NCI-H2196 (cell line): Measurements from ENCODE around the gene SLC44A2.

Experiments
- DNase-seq: peaks from one replicate; lab custom pipeline; 2025; ENCODE audit not compliant: unreplicated experiment; lab: John Stamatoyannopoulos, UW

The SLC44A2 gene

DNA sequence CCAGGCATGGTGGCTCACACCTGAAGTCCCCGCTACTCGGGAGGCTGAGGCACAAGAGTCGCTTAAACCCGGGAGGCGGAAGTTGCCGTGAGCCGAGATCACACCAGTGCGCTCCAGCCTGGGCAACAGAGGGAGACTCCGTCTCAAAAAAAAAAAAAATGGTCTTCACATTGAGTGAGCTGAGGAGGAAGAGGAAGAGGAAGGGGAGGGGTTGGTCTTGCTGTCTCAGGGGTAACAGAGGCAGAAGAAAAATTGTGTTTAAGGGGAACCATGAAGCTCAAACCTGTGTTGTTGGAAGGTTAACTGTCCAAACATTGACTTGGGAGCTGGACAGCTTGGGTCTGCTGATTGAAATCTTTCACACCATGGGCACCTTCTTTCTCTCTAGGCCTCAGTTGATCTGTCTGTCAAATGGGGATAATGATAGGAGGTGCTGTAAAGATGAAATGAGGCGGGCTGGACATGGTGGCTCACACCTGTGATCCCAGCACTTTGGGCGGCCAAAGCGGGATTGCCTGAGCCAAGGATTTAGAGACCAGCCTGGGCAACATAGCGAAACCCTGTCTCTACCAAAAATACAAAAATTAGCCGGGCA lies 9.8 kb upstream of the SLC44A2 start:
- no peak for DNase-seq

DNA sequence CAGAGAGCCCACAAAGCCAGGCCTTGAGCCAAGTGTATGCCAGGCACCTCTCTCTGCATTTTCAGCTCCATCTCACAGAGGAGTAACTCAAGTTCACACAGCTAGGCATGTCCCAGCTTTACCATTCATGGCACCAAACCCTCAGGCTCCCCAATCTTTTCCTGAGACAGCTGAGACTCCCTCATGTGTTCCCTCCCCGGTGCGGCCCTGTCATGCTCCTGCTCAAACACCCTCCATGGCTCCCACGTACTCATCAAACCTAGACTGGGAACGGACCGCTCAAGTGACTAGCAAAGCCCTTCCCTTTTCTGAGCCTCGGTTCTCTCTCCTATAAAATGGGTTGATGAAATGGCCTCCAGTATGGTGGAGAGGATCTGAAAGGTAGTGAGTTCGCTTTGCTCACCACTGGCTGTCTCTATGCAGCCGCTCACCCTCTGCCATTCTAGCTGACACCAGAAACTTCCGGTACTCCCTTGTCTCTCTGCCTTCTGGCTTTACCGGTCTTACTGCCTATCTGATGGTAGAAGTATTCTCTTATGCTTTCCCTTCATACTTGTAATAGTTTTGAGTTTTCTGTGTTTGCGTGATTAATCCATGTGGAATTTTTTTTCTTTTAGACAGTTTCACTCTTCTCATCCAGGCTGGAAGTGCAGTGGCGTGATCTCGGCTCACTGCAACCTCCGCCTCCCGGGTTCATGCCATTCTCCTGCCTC lies 7.8 kb upstream of the SLC44A2 start:
- DNase-seq: no peak

DNA sequence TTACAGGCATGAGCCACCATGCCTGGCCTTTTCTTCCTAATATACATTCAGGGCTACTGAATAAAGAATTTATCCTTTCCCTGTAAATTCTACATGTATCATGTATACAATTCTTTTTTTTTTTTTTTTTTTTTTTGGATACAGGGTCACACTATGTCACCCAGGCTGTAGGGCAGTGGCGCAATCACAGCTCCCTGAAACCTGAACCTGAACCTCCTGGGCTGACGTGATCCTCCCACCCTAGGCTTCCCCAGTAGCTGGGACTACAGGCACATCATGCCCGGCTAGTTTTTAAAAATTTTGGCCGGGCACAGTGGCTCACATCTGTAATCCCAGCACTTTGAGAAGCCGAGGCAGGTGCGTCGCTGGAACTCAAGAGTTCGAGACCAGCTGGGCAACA lies 6.5 kb upstream of the SLC44A2 start:
- DNase-seq: no peak

DNA sequence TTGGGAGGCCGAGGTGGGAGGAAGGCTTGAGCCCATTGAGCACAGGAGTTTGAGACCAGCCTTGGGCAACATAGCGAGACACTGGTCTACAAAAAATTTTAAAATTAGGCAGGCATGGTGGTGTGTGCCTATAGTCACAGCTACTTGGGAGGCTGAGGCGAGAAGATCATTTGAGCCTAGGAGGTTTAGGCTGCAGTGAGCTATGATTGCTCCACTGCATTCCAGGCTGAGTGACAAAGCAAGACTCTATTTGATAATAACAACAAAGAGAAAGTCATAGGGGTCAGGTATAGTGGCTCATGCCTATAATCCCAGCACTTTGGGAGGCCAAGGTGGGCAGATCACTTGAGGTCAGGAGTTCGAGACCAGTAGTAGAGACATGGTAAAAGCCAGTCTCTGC lies 4.6 kb upstream of the SLC44A2 start:
- DNase-seq: no peak

DNA sequence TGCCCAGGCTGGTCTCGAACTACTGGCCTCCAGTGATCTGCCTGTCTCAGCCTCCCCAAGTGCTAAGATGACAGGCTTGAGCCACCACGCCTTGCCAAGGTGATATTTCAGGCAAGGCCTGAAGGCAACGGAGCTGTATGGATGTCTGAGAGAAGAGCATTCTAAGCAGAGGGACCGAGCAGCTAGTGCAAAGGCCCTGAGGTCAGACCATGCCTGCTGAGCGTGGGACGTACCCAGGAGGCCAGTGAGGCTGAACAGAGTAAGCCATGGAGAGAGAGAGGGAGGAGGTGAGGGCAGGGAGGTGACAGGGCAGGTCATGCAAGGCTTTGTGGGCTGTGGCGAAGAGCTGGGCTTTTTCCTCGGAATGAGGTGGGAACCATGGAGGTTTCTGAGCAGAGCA lies 3.4 kb upstream of the SLC44A2 start:
- no peak for DNase-seq

DNA sequence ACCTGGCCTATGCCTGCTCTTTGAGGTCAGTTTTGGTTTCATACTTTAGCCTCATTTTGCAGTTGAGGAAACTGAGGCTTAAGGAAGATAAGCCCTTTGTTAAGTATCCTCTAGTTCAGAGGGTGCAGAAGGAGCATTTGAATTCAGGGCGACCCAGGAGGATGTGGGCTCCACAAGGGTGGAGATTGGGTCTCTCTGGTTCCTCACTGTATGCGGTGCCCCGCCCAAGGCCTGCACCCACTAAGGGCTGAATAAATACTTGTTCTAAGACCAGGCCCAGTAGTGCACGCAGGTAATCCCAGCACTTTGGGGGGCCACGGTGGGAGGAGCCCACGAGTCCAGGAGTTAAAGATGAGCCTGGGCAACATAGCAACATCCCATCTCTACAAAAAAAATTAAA lies 768 bp upstream of the SLC44A2 start:
- no peak for DNase-seq

DNA sequence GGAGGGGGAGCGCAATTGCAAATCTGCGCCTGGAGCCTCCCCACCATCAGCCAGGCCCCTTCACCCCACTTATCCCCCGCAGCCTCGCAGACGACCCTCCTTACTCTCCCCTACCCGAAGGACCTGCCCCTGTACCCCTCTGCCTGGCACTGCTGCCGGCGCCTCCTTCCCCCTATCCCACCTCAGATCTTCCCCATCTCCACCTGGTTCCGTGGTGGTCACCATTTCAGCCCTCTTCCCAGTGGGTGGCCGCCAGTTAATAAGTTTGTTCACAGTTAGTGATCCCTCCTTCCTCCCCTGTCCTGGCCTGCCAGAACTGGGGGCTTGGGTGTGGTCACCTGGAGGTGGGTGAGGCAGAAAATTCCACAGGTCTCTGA lies 397 bp downstream of the SLC44A2 start:
- no peak for DNase-seq

DNA sequence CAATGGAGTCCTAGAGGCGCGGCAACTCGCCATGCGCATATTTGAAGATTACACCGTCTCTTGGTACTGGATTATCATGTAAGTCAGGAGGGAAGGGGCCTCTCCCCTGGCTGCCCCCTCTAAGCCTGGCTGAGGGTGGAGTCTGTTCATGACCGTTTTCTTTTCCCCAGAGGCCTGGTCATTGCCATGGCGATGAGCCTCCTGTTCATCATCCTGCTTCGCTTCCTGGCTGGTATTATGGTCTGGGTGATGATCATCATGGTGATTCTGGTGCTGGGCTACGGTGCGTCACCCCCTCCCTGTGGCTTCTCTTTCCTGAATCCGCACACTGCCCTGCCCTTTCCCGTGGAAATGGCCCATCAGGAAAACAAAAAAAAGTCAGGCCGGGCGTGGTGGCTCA lies 6.5 kb downstream of the SLC44A2 start:
- no peak for DNase-seq

DNA sequence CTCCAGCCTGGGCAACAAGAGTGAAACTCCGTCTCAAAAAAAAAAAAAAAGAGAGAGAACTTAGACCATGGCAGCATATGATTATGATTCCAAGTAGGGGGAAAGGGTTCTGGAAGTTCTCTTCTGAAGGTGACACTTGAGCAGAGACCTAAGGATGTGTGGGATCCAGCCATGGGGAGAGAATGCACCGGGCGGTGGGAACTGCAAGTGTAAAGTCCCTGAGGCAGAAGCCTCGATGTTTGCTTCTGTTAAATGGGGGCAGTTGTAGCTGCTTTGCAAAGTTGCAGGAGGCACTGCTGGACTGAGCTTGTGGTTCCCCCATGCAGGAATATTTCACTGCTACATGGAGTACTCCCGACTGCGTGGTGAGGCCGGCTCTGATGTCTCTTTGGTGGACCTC lies 9.1 kb downstream of the SLC44A2 start:
- no peak for DNase-seq

DNA sequence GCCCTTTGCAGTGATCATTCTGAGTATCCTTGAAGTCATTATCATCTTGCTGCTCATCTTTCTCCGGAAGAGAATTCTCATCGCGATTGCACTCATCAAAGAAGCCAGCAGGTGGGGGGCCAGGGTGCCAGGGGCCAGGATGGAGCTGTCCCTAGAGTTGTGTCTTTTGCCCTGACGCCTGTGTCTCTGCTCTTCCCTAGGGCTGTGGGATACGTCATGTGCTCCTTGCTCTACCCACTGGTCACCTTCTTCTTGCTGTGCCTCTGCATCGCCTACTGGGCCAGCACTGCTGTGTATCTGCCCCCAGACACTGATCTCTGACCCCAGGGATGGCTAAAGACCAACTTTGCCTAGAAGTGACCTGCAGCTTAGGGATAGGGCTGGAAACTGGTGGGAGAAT lies 9.6 kb downstream of the SLC44A2 start:
- DNase-seq: no peak

DNA sequence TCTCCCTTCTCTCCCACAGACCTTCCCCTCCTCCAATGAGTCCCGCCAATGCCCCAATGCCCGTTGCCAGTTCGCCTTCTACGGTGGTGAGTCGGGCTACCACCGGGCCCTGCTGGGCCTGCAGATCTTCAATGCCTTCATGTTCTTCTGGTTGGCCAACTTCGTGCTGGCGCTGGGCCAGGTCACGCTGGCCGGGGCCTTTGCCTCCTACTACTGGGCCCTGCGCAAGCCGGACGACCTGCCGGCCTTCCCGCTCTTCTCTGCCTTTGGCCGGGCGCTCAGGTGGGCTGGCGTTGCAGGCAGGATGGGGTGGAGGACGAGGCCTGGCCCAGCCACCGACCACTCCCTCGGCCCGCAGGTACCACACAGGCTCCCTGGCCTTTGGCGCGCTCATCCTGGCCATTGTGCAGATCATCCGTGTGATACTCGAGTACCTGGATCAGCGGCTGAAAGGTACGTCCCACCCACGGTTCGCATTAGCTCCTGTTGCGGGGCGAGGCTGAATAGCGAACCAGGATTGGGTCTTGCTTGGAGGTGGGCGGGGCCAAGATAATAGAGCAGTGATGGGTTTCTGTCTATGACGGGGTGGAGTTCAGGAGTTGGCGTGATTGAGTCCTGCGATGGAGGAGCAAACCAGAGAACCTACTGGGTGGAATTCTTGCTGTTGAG lies 11.1 kb downstream of the SLC44A2 start:
- no peak for DNase-seq

DNA sequence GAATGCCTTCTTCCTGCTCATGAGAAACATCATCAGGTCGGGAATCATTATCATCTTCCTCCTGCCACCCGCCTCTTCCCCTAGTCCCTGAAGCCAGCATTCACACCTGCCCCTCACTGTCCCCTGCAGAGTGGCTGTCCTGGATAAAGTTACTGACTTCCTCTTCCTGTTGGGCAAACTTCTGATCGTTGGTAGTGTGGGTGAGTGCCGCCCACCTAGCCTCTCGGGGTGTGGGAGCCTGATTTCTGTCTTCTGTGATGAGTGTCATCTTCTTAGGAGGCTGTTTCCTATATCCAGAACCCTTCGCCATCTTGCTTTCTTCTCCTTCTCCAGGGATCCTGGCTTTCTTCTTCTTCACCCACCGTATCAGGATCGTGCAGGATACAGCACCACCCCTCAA lies 12.5 kb downstream of the SLC44A2 start:
- no peak for DNase-seq

DNA sequence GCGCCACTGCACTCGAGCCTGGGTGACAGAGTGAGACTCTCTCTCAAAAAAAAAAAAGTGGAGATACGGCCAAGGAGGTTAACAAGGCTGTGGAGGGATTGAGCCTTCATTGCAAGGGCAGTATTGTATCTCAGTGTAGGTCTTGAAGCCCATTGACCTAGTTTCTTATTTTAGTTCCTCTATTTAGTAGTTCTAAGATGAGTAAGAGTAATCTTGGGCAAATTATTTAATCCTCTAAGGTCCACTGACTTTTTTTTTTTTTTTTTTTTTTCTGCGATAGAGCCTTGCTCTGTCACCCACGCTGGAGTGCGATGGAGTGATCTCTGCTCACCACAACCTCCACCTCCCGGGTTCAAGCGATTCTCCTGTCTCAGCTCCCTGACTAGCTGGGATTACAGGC lies 14.5 kb downstream of the SLC44A2 start:
- no peak for DNase-seq

DNA sequence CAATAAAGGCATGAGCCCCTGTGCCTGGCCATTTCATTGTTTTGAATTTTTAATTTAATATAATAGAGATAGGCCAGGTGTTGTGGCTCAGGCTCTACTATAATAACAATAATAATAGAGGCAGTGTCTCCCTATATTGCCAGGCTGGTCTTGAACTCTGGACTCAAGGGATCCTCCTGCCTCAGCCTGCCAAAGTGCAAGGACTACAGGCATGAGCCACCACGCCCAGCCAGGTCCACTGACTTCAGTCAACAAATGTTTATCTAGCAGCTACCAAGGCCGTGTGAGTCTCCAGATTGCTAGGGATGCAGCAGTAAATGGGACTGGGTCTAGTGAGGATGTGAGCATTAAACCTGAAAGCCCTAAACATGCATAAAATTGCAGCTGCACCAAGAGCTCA lies 15.0 kb downstream of the SLC44A2 start:
- DNase-seq: no peak

DNA sequence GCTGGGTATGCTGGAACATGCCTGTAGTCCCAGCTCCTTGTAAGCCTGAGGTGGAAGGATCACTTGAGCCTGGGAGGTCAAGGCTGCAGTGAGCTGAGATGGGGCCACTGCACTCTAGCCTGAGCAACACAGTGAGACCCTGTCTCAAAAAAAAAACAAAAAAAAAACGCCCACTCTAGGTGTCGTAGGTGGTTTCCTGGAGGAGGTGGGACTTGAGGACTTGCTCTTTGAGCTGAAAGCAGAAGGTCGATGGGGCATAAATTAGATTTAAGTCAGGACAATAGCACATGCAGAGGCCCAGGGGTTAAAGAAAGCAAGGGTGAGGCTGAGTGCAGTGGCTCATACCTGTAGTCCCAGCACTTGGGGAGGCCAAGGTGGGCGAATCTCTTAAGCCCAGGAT lies 15.9 kb downstream of the SLC44A2 start:
- no peak for DNase-seq

DNA sequence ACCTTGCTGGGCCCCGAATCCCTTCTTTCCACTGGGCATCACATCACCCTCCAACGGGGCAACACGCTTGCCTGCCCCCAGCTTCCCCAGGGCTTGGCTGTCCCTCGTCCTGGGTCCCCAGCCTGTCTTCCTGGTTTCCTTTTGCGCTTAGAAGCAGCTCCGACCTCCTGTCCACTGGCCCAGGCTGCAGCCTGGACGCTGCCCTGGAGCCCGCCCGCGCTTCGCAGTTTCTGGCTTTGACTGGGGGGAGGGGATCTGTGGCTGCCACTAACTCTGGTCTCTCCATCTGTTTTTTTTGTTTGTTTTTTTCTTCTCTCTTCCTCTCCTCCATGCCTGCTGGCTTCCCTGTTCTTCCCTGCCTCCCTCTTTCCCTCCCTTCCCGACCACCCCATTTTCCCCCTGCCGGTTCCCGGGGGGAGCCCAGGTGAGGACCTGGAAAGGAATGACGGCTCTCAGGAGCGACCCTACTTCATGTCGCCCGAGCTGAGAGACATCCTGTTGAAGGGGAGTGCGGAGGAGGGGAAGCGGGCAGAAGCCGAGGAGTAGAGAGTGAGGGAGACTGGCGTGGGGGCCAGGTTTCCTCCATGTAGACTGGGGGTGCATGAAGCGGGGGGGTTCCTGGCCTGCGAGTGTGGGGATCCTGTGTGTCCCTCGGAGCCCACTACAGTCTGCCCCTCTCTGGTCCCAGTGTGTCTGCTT lies 17.3 kb downstream of the SLC44A2 start:
- no peak for DNase-seq

DNA sequence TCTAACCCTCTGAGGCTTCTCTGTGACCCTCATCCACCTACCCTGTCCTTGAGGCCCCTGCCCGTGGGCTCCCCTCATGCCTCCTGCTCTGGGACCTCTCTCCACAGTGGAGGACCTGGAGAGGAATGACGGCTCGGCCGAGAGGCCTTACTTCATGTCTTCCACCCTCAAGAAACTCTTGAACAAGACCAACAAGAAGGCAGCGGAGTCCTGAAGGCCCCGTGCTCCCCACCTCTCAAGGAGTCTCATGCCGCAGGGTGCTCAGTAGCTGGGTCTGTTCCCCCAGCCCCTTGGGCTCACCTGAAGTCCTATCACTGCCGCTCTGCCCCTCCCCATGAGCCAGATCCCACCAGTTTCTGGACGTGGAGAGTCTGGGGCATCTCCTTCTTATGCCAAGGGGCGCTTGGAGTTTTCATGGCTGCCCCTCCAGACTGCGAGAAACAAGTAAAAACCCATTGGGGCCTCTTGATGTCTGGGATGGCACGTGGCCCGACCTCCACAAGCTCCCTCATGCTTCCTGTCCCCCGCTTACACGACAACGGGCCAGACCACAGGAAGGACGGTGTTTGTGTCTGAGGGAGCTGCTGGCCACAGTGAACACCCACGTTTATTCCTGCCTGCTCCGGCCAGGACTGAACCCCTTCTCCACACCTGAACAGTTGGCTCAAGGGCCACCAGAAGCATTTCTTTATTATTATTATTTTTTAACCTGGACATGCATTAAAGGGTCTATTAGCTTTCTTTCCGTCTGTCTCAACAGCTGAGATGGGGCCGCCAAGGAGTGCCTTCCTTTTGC lies 18.0 kb downstream of the SLC44A2 start:
- DNase-seq: no peak

DNA sequence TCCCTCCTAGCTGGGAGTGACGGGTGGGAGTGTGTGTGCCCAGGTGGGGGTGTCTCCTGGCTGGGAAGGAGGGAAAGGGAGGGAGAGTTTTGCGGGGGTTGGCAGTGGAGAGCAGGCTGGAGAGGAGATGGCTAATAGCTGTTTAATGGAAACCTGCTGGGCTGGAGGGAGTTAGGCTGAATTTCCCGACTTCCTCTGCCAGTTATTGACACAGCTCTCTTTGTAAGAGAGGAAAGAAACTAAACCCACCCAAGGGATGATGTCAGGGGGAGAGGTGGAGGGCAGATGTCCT lies 18.6 kb downstream of the SLC44A2 start:
- no peak for DNase-seq

DNA sequence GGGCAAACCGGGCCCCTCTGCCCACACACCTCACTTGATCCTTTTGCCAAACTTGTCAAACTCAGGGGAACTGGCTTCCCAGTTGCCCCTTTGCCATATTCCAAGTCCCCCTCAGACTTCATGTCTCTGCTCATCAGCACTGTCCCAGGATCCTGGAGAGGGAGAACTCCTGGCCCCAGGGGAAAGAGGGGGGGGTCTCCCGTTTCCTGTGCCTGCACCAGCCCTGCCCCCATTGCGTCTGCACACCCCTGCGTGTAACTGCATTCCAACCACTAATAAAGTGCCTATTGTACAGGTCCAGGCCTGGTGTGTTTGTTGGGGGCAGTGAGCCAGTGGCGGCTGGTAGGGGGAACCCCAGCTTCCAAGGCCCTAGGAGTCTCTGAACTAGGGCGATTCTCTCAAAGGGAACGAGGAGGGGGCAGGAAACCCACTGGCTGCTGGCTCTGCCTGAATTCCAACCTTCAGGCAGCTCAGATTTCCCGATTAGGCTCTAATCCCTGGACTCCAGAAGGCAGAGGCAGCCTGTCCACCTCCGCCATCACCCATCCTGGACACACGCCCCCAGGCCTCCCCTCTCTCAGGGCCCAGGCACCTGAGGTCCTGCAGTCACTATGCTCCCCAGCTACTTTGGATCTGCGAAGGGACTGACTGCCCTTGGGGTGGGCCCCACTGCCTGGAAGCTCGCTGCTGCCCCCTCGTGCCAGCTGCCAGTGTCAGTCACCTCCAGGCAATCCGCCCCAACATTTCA lies 19.1 kb downstream of the SLC44A2 start:
- DNase-seq: peak; percentile 70

DNA sequence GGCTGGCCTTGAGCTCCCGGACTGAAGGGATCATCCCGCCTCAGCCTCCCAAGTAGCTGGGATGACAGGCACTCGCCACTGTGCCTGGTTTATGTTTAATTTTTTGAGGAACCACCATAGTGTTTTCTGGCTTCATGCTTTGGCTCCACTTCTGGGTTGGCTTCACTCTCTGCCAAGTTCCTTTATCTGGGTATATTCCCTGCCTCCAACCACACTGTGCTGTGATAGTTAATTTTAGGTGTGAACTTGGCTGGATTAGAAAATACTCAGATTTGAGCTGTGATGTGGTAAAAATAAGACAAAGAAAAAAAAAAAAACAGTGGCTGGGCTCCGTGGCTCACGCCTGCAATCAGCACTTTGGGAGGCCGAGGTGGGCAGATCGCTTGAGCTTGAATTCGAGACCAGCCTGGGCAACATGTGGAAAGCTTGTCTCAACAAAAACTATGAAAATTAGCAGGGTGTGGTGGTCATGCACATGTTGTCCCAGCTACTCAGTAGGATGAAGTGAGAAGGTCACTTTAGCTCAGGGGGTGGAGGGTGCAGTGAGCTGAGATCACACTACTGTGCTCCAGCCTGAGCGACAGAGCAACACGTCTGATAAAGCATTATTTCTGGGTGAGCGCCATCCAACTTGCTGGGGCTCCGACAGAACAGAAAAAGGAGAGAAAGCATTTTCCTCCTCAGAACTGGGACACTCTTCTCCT lies 21.3 kb downstream of the SLC44A2 start:
- no peak for DNase-seq
